Smooth muscle cell (in vitro differentiated cells): ENCODE measurements around the gene SLC2A4RG. TPM values are rescaled to one million over a fixed set of nuclear protein-coding genes. Genes with fewer than 3 reads are reported as not detected.
A peak's percentile ranks its signal among the peaks of the same experiment; 100 is the strongest.

Source experiments
- DNase-seq: peaks from one replicate; lab custom pipeline; 2025; ENCODE audit not compliant: unreplicated experiment; lab: John Stamatoyannopoulos, UW
- H2AFZ ChIP-seq: fragments of 200-600 bp; sonication (generic); 2 replicates; pipeline ENCODE4 v1.6.0; 2016; ENCODE audit warnings: antibody characterized with exemption, low read depth, mild to moderate bottlenecking
- H3F3A ChIP-seq: fragments of 200-600 bp; sonication (generic); 2 replicates; pipeline ENCODE4 v1.6.0; 2017; ENCODE audit warnings: antibody characterized with exemption, low read depth
- H3K27ac ChIP-seq: fragments of 200-600 bp; sonication (generic); 2 replicates; pipeline ENCODE4 v1.5.1; 2016; ENCODE audit warnings: low read depth, mild to moderate bottlenecking
- H3K27me3 ChIP-seq: fragments of 200-600 bp; sonication (generic); 2 replicates; pipeline ENCODE4 v1.6.1; 2016; ENCODE audit warnings: low read depth, mild to moderate bottlenecking
- H3K36me3 ChIP-seq: fragments of 200-600 bp; sonication (generic); 2 replicates; pipeline ENCODE4 v1.5.1; 2016; ENCODE audit warnings: low read depth
- H3K4me1 ChIP-seq: fragments of 200-600 bp; sonication (generic); 2 replicates; pipeline ENCODE4 v1.5.1; 2016; ENCODE audit warnings: low read depth
- H3K4me2 ChIP-seq: fragments of 200-600 bp; sonication (generic); 2 replicates; pipeline ENCODE4 v1.6.0; 2016; ENCODE audit warnings: mild to moderate bottlenecking
- H3K4me3 ChIP-seq: fragments of 200-600 bp; sonication (generic); 2 replicates; pipeline ENCODE4 v1.5.1; 2016; ENCODE audit warnings: mild to moderate bottlenecking
- H3K79me2 ChIP-seq: fragments of 200-600 bp; sonication (generic); 2 replicates; pipeline ENCODE4 v1.6.0; 2016; ENCODE audit warnings: low read depth, mild to moderate bottlenecking
- H3K9ac ChIP-seq: fragments of 200-600 bp; sonication (generic); 2 replicates; pipeline ENCODE4 v1.6.0; 2016; ENCODE audit warnings: low read depth
- H3K9me3 ChIP-seq: fragments of 200-600 bp; sonication (generic); replicated peaks from 2 replicates; pipeline ENCODE4 v1.5.1; 2016; ENCODE audit warnings: low read depth
- H4K20me1 ChIP-seq: fragments of 200-600 bp; sonication (generic); 2 replicates; pipeline ENCODE4 v1.6.0; 2016; ENCODE audit warnings: low read depth
- CTCF ChIP-seq: fragments of 200-600 bp; sonication (generic); IDR thresholded peaks from 2 replicates; pipeline ENCODE4 v1.5.1; 2017; ENCODE audit warnings: borderline replicate concordance, mild to moderate bottlenecking, antibody characterized with exemption; ENCODE audit not compliant: insufficient read depth, poor library complexity, severe bottlenecking
- WGBS: methylation state at CpG from one replicate; pipeline ENCODE4 v1.1.7; 2016; ENCODE audit warnings: low lambda C conversion rate; 5-methylcytosine and 5-hydroxymethylcytosine counted together
- polyA plus RNA-seq: library from polyadenylated mRNA; unstranded; fragments of >200 nt; fragmentation: Nextera tagmentation; extraction: Ambion mirVana; gene quantifications from 2 replicates; pipeline ENCODE4 v1.2.1, GENCODE V29; 2016
- total RNA-seq: library from RNA; depleted of rRNA; stranded (reverse); fragments of >200 nt; gene quantifications from 2 replicates; pipeline ENCODE4 v1.2.3, GENCODE V29; 2014

SLC2A4RG gene
- total and polyA plus RNA-seq, 2 experiments from 2014 or later = 43.7 to 45.6 TPM

DNA sequence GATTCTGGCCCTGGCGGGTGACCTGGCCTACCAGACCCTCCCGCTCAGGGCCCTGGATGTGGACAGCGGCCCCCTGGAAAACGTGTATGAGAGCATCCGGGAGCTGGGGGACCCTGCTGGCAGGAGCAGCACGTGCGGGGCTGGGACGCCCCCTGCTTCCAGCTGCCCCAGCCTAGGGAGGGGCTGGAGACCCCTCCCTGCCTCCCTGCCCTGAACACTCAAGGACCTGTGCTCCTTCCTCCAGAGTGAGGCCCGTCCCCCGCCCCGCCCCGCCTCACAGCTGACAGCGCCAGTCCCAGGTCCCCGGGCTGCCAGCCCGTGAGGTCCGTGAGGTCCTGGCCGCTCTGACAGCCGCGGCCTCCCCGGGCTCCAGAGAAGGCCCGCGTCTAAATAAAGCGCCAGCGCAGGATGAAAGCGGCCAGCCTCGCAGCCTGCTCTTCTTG lies 868 bp upstream of the SLC2A4RG start:
- Histone ChIP-seq H3K27me3 (no peaks in the 10 kb centered on the region), H2AFZ (no peak overlapping the region), H3K9ac (no peak overlapping the region), H3K36me3 (no peaks in the 10 kb centered on the region), H3K79me2 (no peaks in the 10 kb centered on the region), H3F3A (peaks cover 24% of the 10 kb centered on the region), H3K4me3 (peak overlapping the region; percentile 58), H3K4me1 (peaks cover 30% of the 10 kb centered on the region), H3K27ac (peak overlapping the region; percentile 11), H3K9me3 (no peaks in the 10 kb centered on the region), H3K4me2 (peak overlapping the region; percentile 96), H4K20me1 (peaks cover 49% of the 10 kb centered on the region)
- TF ChIP-seq CTCF = no peak
- 21% methylated on average over 15 of the region's 26 CpGs for whole genome bisulfite sequencing
- no peak for DNase-seq

GRCh38 chr20:63740070-63740626 lies 572 bp downstream of the SLC2A4RG start:
- 2% methylated on average over 39 of the region's 80 CpGs for WGBS
- H3K4me3 ChIP-seq = peak overlapping the region; percentile 83
- H3F3A ChIP-seq = peaks cover 27% of the 10 kb centered on the region
- H3K27ac ChIP-seq = peak overlapping the region; percentile 60
- peaks cover 30% of the 10 kb centered on the region for H3K4me1 ChIP-seq
- DNase-seq = no peak
- no peak for TF ChIP-seq CTCF
- no peaks in the 10 kb centered on the region for H3K79me2 ChIP-seq
- peak overlapping the region; percentile 87 for H3K4me2 ChIP-seq
- no peak overlapping the region for H2AFZ ChIP-seq
- peaks cover 34% of the 10 kb centered on the region for H4K20me1 ChIP-seq
- H3K9me3 ChIP-seq = no peaks in the 10 kb centered on the region
- no peaks in the 10 kb centered on the region for H3K27me3 ChIP-seq
- peak overlapping the region; percentile 66 for H3K9ac ChIP-seq
- H3K36me3 ChIP-seq = no peaks in the 10 kb centered on the region

GRCh38 chr20:63740627-63741353 lies 1.2 kb downstream of the SLC2A4RG start:
- Histone ChIP-seq H4K20me1 (peaks cover 28% of the 10 kb centered on the region), H3K4me2 (peak overlapping the region; percentile 87), H3F3A (peaks cover 27% of the 10 kb centered on the region), H3K27me3 (no peaks in the 10 kb centered on the region), H3K36me3 (no peaks in the 10 kb centered on the region), H3K9me3 (no peaks in the 10 kb centered on the region), H3K9ac (peak overlapping the region; percentile 66), H3K79me2 (no peaks in the 10 kb centered on the region), H2AFZ (no peak overlapping the region), H3K4me3 (peak overlapping the region; percentile 83), H3K4me1 (peaks cover 30% of the 10 kb centered on the region), H3K27ac (peak overlapping the region; percentile 60)
- WGBS = 1% methylated on average over 21 of the region's 29 CpGs
- peak; percentile 77 for DNase-seq
- TF ChIP-seq CTCF = no peak
